Measurements from ENCODE around the gene GSDMA. TPM values are rescaled to one million over a fixed set of nuclear protein-coding genes. Genes with fewer than 3 reads are reported as not detected.

GSDMA gene
- total RNA-seq, 1 experiment from 2014 or later, result not detected

GRCh38 chr17:40021451-40021971 is 58.7 kb downstream of the GSDMA start:
- H3K4ac ChIP-seq (ENCODE audit: low read depth, low read length), result no peak overlapping the region
- no peak overlapping the region for H3K23ac ChIP-seq (ENCODE audit: insufficient read length, low read depth, low read length)
- no peak overlapping the region for H4K91ac ChIP-seq (ENCODE audit: insufficient read length, low read depth, low read length)
- H2AFZ ChIP-seq (ENCODE audit: low read length), result no peak overlapping the region
- no peak overlapping the region for H3K9ac ChIP-seq (ENCODE audit: extremely low read depth, insufficient read length, low read length)
- no peak overlapping the region for H2BK20ac ChIP-seq (ENCODE audit: low read depth, low read length, poor library complexity, severe bottlenecking)
- no peaks in the 10 kb centered on the region for H4K20me1 ChIP-seq (ENCODE audit: control insufficient read depth, insufficient read depth, insufficient read length)
- Mint-ChIP-seq H3K4me3 (no peak overlapping the region), H3K36me3 (ENCODE audit: insufficient read depth in 1 of 3, low read depth in 3 of 3) (peaks cover 25 to 59% (median 59%) of the 10 kb centered on the region in 3 experiments; a peak in 6 of 7 replicates), H3K27ac (peak overlapping the region in 2 of 3 experiments; percentile 53 to 86; a peak in 4 of 7 replicates), H3K27me3 (ENCODE audit: low read depth) (no peaks in the 10 kb centered on the region), H3K9me3 (no peaks in the 10 kb centered on the region; a peak in 1 of 5 replicates), H3K4me1 (peaks cover 16 to 35% of the 10 kb centered on the region in 2 experiments)
- H3K27me3 ChIP-seq (ENCODE audit: insufficient read depth, low read length), result no peaks in the 10 kb centered on the region
- H4K8ac ChIP-seq (replicated peaks; ENCODE audit: insufficient read length, low read depth, low read length), result no peak overlapping the region
- no peaks in the 10 kb centered on the region for H3K9me3 ChIP-seq (ENCODE audit: control insufficient read depth, low read depth, low read length)
- H2BK5ac ChIP-seq (ENCODE audit: insufficient read length, low read length), result no peak overlapping the region
- H3K4me1 ChIP-seq (ENCODE audit: insufficient read depth, low read length), result peaks cover 4% of the 10 kb centered on the region; the same call in 1 of the 2 replicates
- no peak overlapping the region for H2BK15ac ChIP-seq (ENCODE audit: low read depth, low read length)
- H3K79me2 ChIP-seq (ENCODE audit: insufficient read depth, low read length), result no peaks in the 10 kb centered on the region
- no peak overlapping the region for H4K5ac ChIP-seq (ENCODE audit: insufficient read length, low read depth, low read length)
- H3K18ac ChIP-seq (ENCODE audit: insufficient read length, low read depth, low read length), result no peak overlapping the region
- no peak overlapping the region for H3K14ac ChIP-seq (ENCODE audit: insufficient read depth, low read length)
- no CpG with 5 or more reads among the region's 9 CpGs for WGBS (ENCODE audit: extremely low coverage, insufficient read length, low lambda C conversion rate)
- no peaks in the 10 kb centered on the region for H3K79me1 ChIP-seq (ENCODE audit: insufficient read depth, low read depth, low read length, poor library complexity, severe bottlenecking)
- no peak overlapping the region for H2BK12ac ChIP-seq (ENCODE audit: insufficient read length, low read depth, low read length)
- H2BK120ac ChIP-seq (ENCODE audit: low read depth, low read length, poor library complexity, severe bottlenecking), result no peak overlapping the region
- H3K56ac ChIP-seq (ENCODE audit: insufficient read length, low read depth, low read length), result no peak overlapping the region
- no peak overlapping the region for H3T11ph ChIP-seq (ENCODE audit: low read length)
- no peak overlapping the region for H3K27ac ChIP-seq (ENCODE audit: insufficient read length, low read depth, low read length)
- DNase-seq, result no peak
- TF ChIP-seq, protein P1, sequence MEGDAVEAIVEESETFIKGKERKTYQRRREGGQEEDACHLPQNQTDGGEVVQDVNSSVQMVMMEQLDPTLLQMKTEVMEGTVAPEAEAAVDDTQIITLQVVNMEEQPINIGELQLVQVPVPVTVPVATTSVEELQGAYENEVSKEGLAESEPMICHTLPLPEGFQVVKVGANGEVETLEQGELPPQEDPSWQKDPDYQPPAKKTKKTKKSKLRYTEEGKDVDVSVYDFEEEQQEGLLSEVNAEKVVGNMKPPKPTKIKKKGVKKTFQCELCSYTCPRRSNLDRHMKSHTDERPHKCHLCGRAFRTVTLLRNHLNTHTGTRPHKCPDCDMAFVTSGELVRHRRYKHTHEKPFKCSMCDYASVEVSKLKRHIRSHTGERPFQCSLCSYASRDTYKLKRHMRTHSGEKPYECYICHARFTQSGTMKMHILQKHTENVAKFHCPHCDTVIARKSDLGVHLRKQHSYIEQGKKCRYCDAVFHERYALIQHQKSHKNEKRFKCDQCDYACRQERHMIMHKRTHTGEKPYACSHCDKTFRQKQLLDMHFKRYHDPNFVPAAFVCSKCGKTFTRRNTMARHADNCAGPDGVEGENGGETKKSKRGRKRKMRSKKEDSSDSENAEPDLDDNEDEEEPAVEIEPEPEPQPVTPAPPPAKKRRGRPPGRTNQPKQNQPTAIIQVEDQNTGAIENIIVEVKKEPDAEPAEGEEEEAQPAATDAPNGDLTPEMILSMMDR (conservative IDR thresholded peaks at IDR 0.05), result no peak
- no peak overlapping the region for H2AK5ac ChIP-seq (ENCODE audit: insufficient read length, low read length)
- H3K23me2 ChIP-seq (ENCODE audit: insufficient read length, low read depth, low read length, poor library complexity, severe bottlenecking), result no peaks in the 10 kb centered on the region
- no peak overlapping the region for H3K4me2 ChIP-seq (ENCODE audit: insufficient read depth, insufficient read length, low read length)

All from H9 (cell line).